WTC11 (cell line): ENCODE measurements around the gene HAP1.
A peak's percentile ranks its signal among the peaks of the same experiment; 100 is the strongest.

ENCODE experiments used
- FOXP1 ChIP-seq: sonication (generic); formaldehyde crosslinking; IDR thresholded peaks from 2 replicates; pipeline ENCODE4 v1.8.0; 2022; ENCODE audit warnings: missing genetic modification reagents, mild to moderate bottlenecking, moderate library complexity, borderline replicate concordance
- KAT7 ChIP-seq: sonication (generic); formaldehyde crosslinking; IDR thresholded peaks from 2 replicates; pipeline ENCODE4 v1.8.1; 2023; ENCODE audit warnings: missing genetic modification reagents, mild to moderate bottlenecking, borderline replicate concordance
- NR2C2 ChIP-seq: sonication (generic); formaldehyde crosslinking; IDR thresholded peaks from 2 replicates; pipeline ENCODE4 v1.8.0; 2022; ENCODE audit warnings: mild to moderate bottlenecking, missing genetic modification reagents
- NR3C1 ChIP-seq: sonication (generic); formaldehyde crosslinking; conservative IDR thresholded peaks from 2 replicates; pipeline ENCODE4 v1.8.1; 2023; ENCODE audit warnings: low read depth, mild to moderate bottlenecking, missing genetic modification reagents
- SMAD3 ChIP-seq: sonication (generic); formaldehyde crosslinking; IDR thresholded peaks from 2 replicates; pipeline ENCODE4 v1.8.0; 2022; ENCODE audit warnings: missing genetic modification reagents, mild to moderate bottlenecking, borderline replicate concordance
- SP1 ChIP-seq: sonication (generic); formaldehyde crosslinking; conservative IDR thresholded peaks from 2 replicates; pipeline ENCODE4 v1.8.1; 2022; ENCODE audit warnings: missing genetic modification reagents
- TEAD1 ChIP-seq: sonication (generic); formaldehyde crosslinking; IDR thresholded peaks from 2 replicates; pipeline ENCODE4 v1.8.0; 2022; ENCODE audit warnings: mild to moderate bottlenecking, missing genetic modification reagents
- ZNF121 ChIP-seq: sonication (generic); formaldehyde crosslinking; IDR thresholded peaks from 2 replicates; pipeline ENCODE4 v1.8.0; 2023; ENCODE audit warnings: missing genetic modification reagents
- ZNF138 ChIP-seq: sonication (generic); formaldehyde crosslinking; conservative IDR thresholded peaks from 2 replicates; pipeline ENCODE4 v1.8.1; 2022; ENCODE audit warnings: mild to moderate bottlenecking, moderate library complexity, missing genetic modification reagents
- ZNF263 ChIP-seq: sonication (generic); formaldehyde crosslinking; IDR thresholded peaks from 2 replicates; pipeline ENCODE4 v1.8.1; 2022; ENCODE audit warnings: low read depth, mild to moderate bottlenecking, moderate library complexity, missing genetic modification reagents
- TF ChIP-seq, protein P1 (sequence below): fragments of 200-600 bp; IDR thresholded peaks from 2 replicates; pipeline ENCODE4 v1.8.0; 2022; ENCODE audit warnings: antibody characterized with exemption
- TF ChIP-seq, protein P2 (sequence below): sonication (generic); formaldehyde crosslinking; conservative IDR thresholded peaks from 2 replicates; pipeline ENCODE4 v1.8.1; 2022; ENCODE audit warnings: mild to moderate bottlenecking, missing genetic modification reagents
- TF ChIP-seq, protein P3 (sequence below): sonication (generic); formaldehyde crosslinking; IDR thresholded peaks from 2 replicates; pipeline ENCODE4 v1.8.1; 2023; ENCODE audit warnings: mild to moderate bottlenecking, missing genetic modification reagents, moderate library complexity

DNA sequence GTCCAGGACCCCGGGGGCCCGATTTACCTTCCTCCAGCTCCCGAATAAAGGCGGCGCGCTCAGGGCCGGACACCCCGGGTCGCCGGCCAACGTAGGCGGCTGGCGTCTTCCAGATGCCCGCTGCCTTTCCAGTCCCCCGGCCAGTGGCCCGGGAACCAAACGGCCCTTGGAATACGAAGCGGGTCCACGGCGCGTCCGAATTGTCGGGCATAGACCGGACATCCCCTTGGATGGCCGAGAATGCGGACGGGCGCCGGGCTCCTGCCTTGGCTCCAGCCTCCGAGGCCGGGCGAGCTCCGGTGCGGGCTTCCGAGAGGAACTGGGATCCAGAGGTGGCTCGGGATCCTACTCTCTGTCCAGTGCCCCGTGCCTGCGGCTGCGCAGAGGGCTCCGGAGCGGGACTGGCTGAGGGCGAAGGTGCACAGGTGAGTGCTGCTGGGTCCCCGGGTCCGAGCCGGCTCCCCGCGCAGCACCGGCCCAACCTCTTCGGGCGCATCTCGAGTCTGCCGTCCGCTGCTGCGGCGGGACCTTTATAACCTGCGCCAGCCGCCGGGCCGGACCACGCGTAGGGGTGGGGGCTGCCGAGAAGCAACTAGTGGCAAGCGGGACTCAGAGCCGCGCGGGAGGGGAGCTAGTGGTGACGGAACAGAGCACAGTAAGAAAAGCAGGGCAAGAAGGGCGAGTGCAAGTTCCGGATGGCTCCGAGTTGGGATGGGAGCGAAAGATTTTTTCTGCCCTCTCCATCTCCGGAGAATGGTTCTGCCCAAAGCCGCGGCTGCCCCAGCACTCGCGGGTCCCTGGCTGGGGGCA, at the start of gene HAP1:
- peak; percentile 84; the same call in 1 of the 2 replicates for TF ChIP-seq FOXP1 (CRISPR knock-in tag)
- TF ChIP-seq, protein P1, sequence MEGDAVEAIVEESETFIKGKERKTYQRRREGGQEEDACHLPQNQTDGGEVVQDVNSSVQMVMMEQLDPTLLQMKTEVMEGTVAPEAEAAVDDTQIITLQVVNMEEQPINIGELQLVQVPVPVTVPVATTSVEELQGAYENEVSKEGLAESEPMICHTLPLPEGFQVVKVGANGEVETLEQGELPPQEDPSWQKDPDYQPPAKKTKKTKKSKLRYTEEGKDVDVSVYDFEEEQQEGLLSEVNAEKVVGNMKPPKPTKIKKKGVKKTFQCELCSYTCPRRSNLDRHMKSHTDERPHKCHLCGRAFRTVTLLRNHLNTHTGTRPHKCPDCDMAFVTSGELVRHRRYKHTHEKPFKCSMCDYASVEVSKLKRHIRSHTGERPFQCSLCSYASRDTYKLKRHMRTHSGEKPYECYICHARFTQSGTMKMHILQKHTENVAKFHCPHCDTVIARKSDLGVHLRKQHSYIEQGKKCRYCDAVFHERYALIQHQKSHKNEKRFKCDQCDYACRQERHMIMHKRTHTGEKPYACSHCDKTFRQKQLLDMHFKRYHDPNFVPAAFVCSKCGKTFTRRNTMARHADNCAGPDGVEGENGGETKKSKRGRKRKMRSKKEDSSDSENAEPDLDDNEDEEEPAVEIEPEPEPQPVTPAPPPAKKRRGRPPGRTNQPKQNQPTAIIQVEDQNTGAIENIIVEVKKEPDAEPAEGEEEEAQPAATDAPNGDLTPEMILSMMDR: no peak
- TF ChIP-seq, protein P2, sequence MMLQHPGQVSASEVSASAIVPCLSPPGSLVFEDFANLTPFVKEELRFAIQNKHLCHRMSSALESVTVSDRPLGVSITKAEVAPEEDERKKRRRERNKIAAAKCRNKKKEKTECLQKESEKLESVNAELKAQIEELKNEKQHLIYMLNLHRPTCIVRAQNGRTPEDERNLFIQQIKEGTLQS (CRISPR knock-in tag): no peak
- no peak for TF ChIP-seq NR3C1 (CRISPR knock-in tag)
- TF ChIP-seq ZNF121 (CRISPR knock-in tag): peak; percentile 93
- TF ChIP-seq SMAD3 (CRISPR knock-in tag): no peak
- TF ChIP-seq, protein P3, sequence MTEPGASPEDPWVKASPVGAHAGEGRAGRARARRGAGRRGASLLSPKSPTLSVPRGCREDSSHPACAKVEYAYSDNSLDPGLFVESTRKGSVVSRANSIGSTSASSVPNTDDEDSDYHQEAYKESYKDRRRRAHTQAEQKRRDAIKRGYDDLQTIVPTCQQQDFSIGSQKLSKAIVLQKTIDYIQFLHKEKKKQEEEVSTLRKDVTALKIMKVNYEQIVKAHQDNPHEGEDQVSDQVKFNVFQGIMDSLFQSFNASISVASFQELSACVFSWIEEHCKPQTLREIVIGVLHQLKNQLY (CRISPR knock-in tag): no peak
- TF ChIP-seq KAT7 (CRISPR knock-in tag): no peak
- TF ChIP-seq NR2C2 (CRISPR knock-in tag): no peak
- TF ChIP-seq ZNF263 (CRISPR knock-in tag): no peak
- peak; percentile 49 for TF ChIP-seq TEAD1 (CRISPR knock-in tag)
- peak; percentile 67 for TF ChIP-seq SP1 (CRISPR knock-in tag)
- TF ChIP-seq ZNF138 (CRISPR knock-in tag): 0 out of 2 replicates have a peak, but pooled peaks have one; percentile 15
